Measurements from ENCODE around the gene LMO7.
A peak's percentile ranks its signal among the peaks of the same experiment; 100 is the strongest.

LMO7 gene

DNA sequence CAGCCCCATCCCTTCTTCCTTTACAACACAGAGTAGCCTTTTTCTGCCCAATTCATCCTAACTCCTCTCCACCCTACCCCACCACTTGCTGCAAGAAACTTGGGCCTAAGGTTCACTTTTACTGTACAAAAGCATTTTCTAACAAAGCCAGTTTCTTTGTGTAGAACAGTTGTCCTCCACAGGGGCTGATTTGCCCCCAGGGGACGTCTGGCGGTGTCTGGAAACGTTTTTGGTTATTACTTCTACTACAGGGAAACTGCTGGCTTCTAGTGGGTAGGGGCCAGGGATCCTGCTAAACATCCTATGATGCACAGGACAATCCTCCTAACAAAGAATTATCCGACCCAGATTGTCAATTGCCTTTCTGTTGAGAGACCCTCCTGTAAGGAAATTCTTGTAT, 7.3 kb upstream of the LMO7 start:
- H3K27ac ChIP-seq (ENCODE audit: low read length): no peak overlapping the region
- no peaks in the 10 kb centered on the region for H3K36me3 ChIP-seq (ENCODE audit: control insufficient read depth in 1 of 2, insufficient read depth in 2 of 2, low read length in 2 of 2)
- H3K27me3 ChIP-seq (ENCODE audit: low read depth, low read length): no peaks in the 10 kb centered on the region
- no peak overlapping the region for H3K4me3 ChIP-seq (ENCODE audit: low read depth in 1 of 2, low read length in 2 of 2)
- H3K4me1 ChIP-seq (ENCODE audit: control insufficient read depth in 1 of 2, insufficient read depth in 2 of 2, low read length in 2 of 2): no peaks in the 10 kb centered on the region
- H3K9me3 ChIP-seq (ENCODE audit: control insufficient read depth in 1 of 2, low read length in 2 of 2): no peaks in the 10 kb centered on the region

DNA sequence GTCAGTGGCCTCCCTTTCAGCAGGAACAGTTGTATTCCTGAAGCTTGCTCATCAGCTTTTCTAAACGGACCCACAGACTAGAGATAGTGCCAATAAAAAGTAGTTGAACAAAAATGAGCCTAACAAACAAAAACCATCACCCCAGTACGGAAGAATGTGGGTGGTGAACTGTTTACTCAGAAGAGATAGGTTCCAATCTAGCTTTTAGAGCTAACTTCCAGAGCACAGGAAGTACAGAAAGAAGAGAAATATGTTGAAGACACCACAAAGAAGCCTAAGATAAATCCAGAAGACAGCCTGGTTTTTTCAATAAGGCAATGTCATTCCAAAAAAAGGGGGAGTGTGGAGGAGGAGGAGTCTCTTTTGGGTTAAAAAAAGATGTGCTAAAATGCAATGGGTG, 2.8 kb upstream of the LMO7 start:
- peaks cover 0 to 10% of the 10 kb centered on the region in 2 donors for H3K4me1 ChIP-seq (ENCODE audit: control insufficient read depth in 1 of 2, insufficient read depth in 2 of 2, low read length in 2 of 2)
- H3K36me3 ChIP-seq (ENCODE audit: control insufficient read depth in 1 of 2, insufficient read depth in 2 of 2, low read length in 2 of 2): no peaks in the 10 kb centered on the region
- H3K27ac ChIP-seq (ENCODE audit: low read length): no peak overlapping the region
- no peak overlapping the region for H3K4me3 ChIP-seq (ENCODE audit: low read depth in 1 of 2, low read length in 2 of 2)
- H3K9me3 ChIP-seq (ENCODE audit: control insufficient read depth in 1 of 2, low read length in 2 of 2): peaks cover 0 to 4% of the 10 kb centered on the region in 2 donors
- H3K27me3 ChIP-seq (ENCODE audit: low read depth, low read length): peaks cover 3% of the 10 kb centered on the region

DNA sequence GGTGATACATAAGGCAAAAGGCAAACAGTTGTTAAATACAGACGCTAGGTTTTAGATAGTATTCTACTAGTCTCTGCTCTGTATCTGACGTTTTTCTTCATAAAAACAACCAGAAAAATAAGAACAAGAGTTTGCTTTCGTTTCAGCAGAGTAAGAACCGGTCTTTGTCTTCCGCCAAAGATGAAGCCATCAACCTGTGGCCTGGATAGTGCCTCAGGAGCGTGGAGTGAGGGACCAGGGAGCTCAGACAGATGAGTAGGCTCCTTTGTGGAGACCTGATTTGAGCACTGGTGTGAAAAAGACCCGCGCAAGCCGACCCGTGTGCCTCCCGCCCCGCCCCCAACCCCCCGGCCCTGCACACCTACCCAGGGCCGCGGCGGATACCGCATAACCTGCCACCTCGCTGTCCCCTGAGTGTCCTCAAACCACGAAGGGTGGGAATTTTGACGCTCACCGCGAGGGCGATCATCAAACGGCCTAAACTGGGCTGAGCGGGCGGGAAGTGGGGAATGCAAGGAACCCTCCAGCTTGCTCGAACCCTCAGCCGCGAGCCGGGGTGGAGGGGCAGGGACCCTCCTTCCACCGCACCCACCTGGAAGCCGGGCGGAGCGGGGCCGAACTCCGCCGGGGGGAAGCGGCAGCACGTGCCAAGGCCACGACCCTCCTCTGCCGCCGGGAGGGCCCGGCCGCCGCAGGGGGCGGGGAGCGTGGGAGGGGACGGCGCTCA, 866 bp upstream of the LMO7 start:
- H3K36me3 ChIP-seq (ENCODE audit: control insufficient read depth in 1 of 2, insufficient read depth in 2 of 2, low read length in 2 of 2): no peaks in the 10 kb centered on the region
- peaks cover 0 to 4% of the 10 kb centered on the region in 2 donors for H3K9me3 ChIP-seq (ENCODE audit: control insufficient read depth in 1 of 2, low read length in 2 of 2)
- H3K4me3 ChIP-seq (ENCODE audit: low read depth in 1 of 2, low read length in 2 of 2): peak overlapping the region in 1 of 2 donors; percentile 80
- no peak overlapping the region for H3K27ac ChIP-seq (ENCODE audit: low read length)
- H3K4me1 ChIP-seq (ENCODE audit: control insufficient read depth in 1 of 2, insufficient read depth in 2 of 2, low read length in 2 of 2): peaks cover 0 to 10% of the 10 kb centered on the region in 2 donors
- H3K27me3 ChIP-seq (ENCODE audit: low read depth, low read length): peaks cover 3% of the 10 kb centered on the region

DNA sequence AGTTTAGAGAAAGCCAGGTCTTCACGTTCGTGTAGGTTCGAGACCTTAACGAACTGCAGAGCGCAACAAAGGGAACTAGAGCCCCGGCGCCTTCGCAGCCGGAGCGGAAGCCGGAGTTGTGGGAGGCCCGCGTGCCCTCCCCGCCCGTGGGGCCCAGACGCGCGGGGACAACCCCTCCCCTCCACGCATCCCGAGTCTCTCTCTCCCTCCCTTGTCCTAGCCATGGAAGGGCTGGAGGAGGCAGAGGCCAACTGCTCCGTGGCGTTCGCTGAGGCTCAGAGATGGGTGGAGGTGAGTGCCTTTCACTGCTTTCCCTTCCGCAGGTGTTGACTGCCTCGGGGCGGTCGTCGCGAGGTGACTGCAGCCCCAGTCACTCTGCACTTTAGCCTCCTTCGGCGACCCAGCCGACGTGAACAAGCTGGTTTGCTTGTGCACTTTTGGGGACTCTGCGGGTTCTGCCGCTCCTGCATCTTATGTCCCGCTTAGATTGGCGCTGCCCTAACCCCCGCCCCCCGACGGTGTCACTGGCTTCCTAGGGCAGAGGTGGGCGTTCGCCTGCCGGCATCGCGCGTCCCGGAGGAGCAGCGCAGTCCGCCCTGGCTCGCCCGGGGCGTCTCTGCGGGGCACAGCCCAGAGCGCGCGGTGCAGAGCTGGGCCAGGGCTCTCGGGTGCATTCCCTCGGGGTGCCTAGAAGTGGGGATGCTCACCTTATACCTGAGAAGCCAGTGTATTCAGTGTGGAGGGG, 478 bp downstream of the LMO7 start:
- peaks cover 0 to 4% of the 10 kb centered on the region in 2 donors for H3K9me3 ChIP-seq (ENCODE audit: control insufficient read depth in 1 of 2, low read length in 2 of 2)
- H3K4me3 ChIP-seq (ENCODE audit: low read depth in 1 of 2, low read length in 2 of 2): peak overlapping the region; percentile 69 to 80
- H3K27me3 ChIP-seq (ENCODE audit: low read depth, low read length): peaks cover 3% of the 10 kb centered on the region
- H3K27ac ChIP-seq (ENCODE audit: low read length): no peak overlapping the region
- H3K4me1 ChIP-seq (ENCODE audit: control insufficient read depth in 1 of 2, insufficient read depth in 2 of 2, low read length in 2 of 2): peaks cover 0 to 10% of the 10 kb centered on the region in 2 donors
- no peaks in the 10 kb centered on the region for H3K36me3 ChIP-seq (ENCODE audit: control insufficient read depth in 1 of 2, insufficient read depth in 2 of 2, low read length in 2 of 2)

DNA sequence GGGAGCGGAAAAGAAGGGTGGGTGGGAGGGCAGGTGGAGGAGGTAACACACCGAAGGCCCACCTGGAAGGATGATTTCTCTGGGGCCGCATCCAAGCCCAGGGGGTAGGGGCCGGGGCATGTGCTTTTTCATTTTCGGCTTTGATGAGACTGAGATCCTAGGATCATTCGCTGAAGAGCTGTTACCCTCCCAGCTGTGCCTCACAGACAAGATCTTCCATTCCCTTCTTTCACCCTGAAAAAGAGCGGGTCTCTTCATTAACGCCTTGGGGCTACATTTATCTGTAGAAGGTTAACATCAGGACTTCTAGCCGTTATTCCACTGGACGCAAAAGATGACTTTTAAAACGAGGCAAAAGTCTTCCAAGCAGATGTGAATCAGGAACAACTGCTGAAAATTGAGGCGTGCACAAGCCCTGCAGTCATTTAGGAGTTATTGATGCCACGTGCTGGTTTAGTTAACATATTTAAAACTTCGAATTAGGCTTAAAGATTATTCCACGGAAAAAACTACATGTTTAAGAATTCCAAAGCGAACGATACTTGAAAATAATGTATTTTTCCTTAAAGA, 1.1 kb downstream of the LMO7 start:
- Histone ChIP-seq H3K36me3 (ENCODE audit: control insufficient read depth in 1 of 2, insufficient read depth in 2 of 2, low read length in 2 of 2) (no peaks in the 10 kb centered on the region), H3K27ac (ENCODE audit: low read length) (no peak overlapping the region), H3K9me3 (ENCODE audit: control insufficient read depth in 1 of 2, low read length in 2 of 2) (peaks cover 0 to 4% of the 10 kb centered on the region in 2 donors), H3K4me1 (ENCODE audit: control insufficient read depth in 1 of 2, insufficient read depth in 2 of 2, low read length in 2 of 2) (peaks cover 0 to 10% of the 10 kb centered on the region in 2 donors), H3K27me3 (ENCODE audit: low read depth, low read length) (peaks cover 3% of the 10 kb centered on the region), H3K4me3 (ENCODE audit: low read depth in 1 of 2, low read length in 2 of 2) (peak overlapping the region; percentile 13 to 80)

DNA sequence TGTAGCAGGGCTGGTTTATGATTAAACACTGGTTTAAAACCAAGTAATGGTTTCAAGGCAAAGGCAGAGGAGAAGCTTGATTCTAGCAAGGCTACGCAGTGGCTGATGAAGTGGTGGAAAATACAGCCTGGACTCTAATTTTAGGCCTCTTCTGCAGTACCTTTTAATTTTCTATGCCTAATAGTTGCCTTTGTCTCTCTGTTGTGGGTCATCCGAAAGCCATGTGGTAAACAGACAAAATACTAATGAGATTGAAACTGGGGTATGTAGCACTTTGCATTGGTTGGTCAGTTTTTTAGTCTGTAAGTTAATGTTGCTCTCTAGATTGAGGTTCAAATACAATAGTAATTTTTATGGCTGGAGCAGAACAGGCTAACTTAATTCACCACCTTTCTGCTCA, 3.3 kb downstream of the LMO7 start:
- no peak overlapping the region for H3K4me3 ChIP-seq (ENCODE audit: low read depth in 1 of 2, low read length in 2 of 2)
- H3K4me1 ChIP-seq (ENCODE audit: control insufficient read depth in 1 of 2, insufficient read depth in 2 of 2, low read length in 2 of 2): peaks cover 0 to 10% of the 10 kb centered on the region in 2 donors
- H3K36me3 ChIP-seq (ENCODE audit: control insufficient read depth in 1 of 2, insufficient read depth in 2 of 2, low read length in 2 of 2): no peaks in the 10 kb centered on the region
- H3K9me3 ChIP-seq (ENCODE audit: control insufficient read depth in 1 of 2, low read length in 2 of 2): peaks cover 0 to 4% of the 10 kb centered on the region in 2 donors
- no peak overlapping the region for H3K27ac ChIP-seq (ENCODE audit: low read length)
- peaks cover 3% of the 10 kb centered on the region for H3K27me3 ChIP-seq (ENCODE audit: low read depth, low read length)

DNA sequence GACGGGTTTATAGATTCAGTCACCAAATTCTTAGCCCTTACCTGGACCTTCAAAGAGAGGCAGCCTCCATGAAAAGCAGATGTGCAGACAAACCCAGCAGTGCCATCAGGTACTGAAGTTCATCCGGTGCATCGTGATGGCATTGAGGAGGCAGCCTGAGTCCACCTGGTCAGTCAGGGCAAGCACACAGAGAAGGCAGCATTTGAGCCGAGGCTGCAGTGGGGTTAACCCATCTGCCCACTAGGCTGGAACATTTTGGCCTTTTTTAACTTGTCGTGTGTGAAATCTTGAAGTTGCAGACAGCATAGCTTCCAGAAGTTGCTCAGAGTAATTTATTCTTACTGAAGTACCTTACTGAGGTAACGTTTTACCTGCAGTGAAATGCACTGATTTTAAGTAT, 4.9 kb downstream of the LMO7 start:
- H3K9me3 ChIP-seq (ENCODE audit: control insufficient read depth in 1 of 2, low read length in 2 of 2): peaks cover 0 to 4% of the 10 kb centered on the region in 2 donors
- H3K36me3 ChIP-seq (ENCODE audit: control insufficient read depth in 1 of 2, insufficient read depth in 2 of 2, low read length in 2 of 2): no peaks in the 10 kb centered on the region
- H3K27me3 ChIP-seq (ENCODE audit: low read depth, low read length): peaks cover 3% of the 10 kb centered on the region
- peaks cover 0 to 5% of the 10 kb centered on the region in 2 donors for H3K4me1 ChIP-seq (ENCODE audit: control insufficient read depth in 1 of 2, insufficient read depth in 2 of 2, low read length in 2 of 2)
- no peak overlapping the region for H3K27ac ChIP-seq (ENCODE audit: low read length)
- no peak overlapping the region for H3K4me3 ChIP-seq (ENCODE audit: low read depth in 1 of 2, low read length in 2 of 2)

DNA sequence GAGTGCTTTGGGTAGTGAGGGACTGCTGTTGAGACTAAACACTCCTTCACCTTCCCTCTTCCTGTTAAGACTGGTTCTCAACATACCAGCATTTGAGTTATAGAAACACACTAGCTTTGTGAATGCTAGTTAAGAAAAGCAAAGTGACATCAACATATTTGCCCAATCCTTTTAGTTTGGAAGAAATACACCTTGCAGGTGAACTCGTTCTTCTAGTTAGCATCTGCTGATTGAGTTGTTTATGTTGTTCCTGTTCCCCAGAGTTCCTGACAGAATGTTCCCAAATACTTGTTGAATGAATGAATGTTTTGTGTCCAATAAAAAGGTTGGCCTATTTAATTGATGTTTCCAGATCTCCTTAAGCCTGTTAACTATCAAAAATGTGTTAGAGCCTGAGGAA, 7.1 kb downstream of the LMO7 start:
- no peak overlapping the region for H3K27ac ChIP-seq (ENCODE audit: low read length)
- H3K27me3 ChIP-seq (ENCODE audit: low read depth, low read length): no peaks in the 10 kb centered on the region
- H3K36me3 ChIP-seq (ENCODE audit: control insufficient read depth in 1 of 2, insufficient read depth in 2 of 2, low read length in 2 of 2): no peaks in the 10 kb centered on the region
- H3K4me3 ChIP-seq (ENCODE audit: low read depth in 1 of 2, low read length in 2 of 2): no peak overlapping the region
- H3K9me3 ChIP-seq (ENCODE audit: control insufficient read depth in 1 of 2, low read length in 2 of 2): no peaks in the 10 kb centered on the region
- H3K4me1 ChIP-seq (ENCODE audit: control insufficient read depth in 1 of 2, insufficient read depth in 2 of 2, low read length in 2 of 2): no peaks in the 10 kb centered on the region

DNA sequence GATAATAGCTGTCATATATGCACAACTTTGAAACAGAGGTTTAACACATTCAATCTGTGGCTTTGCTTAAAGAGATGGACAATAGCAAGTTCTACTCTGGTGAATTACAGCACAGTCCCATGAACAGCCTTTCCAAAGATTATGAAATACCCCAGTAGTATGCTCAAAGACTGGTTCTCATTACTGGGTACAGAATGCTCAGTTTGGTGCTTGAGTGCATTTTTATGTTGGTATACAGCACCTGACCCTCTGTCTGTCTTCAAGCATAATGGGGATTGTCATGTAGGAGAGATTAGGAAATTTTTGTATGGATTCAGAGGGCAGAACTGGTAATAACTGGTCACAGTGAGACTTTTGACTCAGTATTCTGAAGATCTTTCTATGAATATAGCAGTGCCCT, 7.6 kb downstream of the LMO7 start:
- H3K4me1 ChIP-seq (ENCODE audit: control insufficient read depth in 1 of 2, insufficient read depth in 2 of 2, low read length in 2 of 2): no peaks in the 10 kb centered on the region
- no peaks in the 10 kb centered on the region for H3K9me3 ChIP-seq (ENCODE audit: control insufficient read depth in 1 of 2, low read length in 2 of 2)
- H3K36me3 ChIP-seq (ENCODE audit: control insufficient read depth in 1 of 2, insufficient read depth in 2 of 2, low read length in 2 of 2): no peaks in the 10 kb centered on the region
- H3K4me3 ChIP-seq (ENCODE audit: low read depth in 1 of 2, low read length in 2 of 2): no peak overlapping the region
- no peak overlapping the region for H3K27ac ChIP-seq (ENCODE audit: low read length)
- H3K27me3 ChIP-seq (ENCODE audit: low read depth, low read length): no peaks in the 10 kb centered on the region

DNA sequence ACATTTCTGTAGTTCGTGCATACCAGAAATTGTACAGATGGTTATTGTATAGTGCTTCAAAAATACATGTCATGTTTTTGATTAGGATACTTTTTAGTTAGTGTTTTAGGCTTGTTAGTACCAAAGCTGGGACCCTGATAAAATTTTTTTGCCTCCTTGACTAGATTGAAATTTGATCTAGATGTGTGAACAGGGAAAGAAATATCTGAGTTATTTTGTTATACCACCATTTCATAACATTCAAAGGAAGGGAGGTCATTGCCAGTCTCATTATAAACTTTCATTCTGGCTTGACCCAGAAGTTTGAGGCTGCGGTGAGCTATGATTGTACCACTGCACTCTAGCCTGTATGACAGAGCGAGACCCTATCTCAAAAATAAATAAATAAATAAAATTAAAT, 9.0 kb downstream of the LMO7 start:
- H3K36me3 ChIP-seq (ENCODE audit: control insufficient read depth in 1 of 2, insufficient read depth in 2 of 2, low read length in 2 of 2): no peaks in the 10 kb centered on the region
- H3K27ac ChIP-seq (ENCODE audit: low read length): no peak overlapping the region
- H3K9me3 ChIP-seq (ENCODE audit: control insufficient read depth in 1 of 2, low read length in 2 of 2): no peaks in the 10 kb centered on the region
- H3K4me3 ChIP-seq (ENCODE audit: low read depth in 1 of 2, low read length in 2 of 2): no peak overlapping the region
- H3K4me1 ChIP-seq (ENCODE audit: control insufficient read depth in 1 of 2, insufficient read depth in 2 of 2, low read length in 2 of 2): no peaks in the 10 kb centered on the region
- no peaks in the 10 kb centered on the region for H3K27me3 ChIP-seq (ENCODE audit: low read depth, low read length)

DNA sequence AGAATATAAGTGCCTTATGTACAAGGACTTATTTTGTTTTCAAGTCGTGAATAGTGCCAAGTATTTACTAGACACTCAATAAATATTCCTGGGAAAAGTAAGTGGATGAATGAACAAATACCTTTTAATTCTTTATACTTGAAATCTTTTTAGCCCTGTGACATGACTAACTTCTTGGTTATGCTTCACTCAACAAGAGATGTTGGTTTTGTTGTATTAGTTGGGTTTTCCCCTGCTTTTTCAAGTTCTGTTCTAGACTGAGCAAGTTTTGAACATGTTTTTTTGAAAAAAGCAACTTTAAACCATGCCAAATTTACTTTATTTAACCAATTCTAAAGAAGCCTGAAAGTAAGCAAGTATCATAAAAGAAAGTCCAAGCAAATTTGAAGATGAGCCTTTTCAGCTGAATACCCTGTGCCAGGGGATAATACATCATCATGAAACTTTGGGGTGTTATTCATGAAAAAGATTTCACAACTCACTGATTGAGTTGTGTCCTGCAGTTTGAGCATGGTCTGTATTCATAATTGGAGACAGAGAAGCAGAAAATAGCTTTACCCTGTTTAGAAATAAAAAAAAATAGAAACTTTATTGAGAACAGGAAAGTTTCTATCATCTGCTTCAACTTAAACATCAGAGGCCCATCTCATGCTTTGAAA, 11.1 kb downstream of the LMO7 start:
- no peaks in the 10 kb centered on the region for H3K9me3 ChIP-seq (ENCODE audit: control insufficient read depth in 1 of 2, low read length in 2 of 2)
- no peak overlapping the region for H3K27ac ChIP-seq (ENCODE audit: low read length)

More for the DNA sequence above, 11.1 kb downstream of the LMO7 start:
- H3K27me3 ChIP-seq (ENCODE audit: low read depth, low read length): no peaks in the 10 kb centered on the region
- no peak overlapping the region for H3K4me3 ChIP-seq (ENCODE audit: low read depth in 1 of 2, low read length in 2 of 2)
- H3K4me1 ChIP-seq (ENCODE audit: control insufficient read depth in 1 of 2, insufficient read depth in 2 of 2, low read length in 2 of 2): no peaks in the 10 kb centered on the region
- no peaks in the 10 kb centered on the region for H3K36me3 ChIP-seq (ENCODE audit: control insufficient read depth in 1 of 2, insufficient read depth in 2 of 2, low read length in 2 of 2)
